ENCODE results near the gene CABLES1. TPM values are rescaled to one million over a fixed set of nuclear protein-coding genes. Genes with fewer than 3 reads are reported as not detected.

The CABLES1 gene
- total and polyA plus RNA-seq, 2 of the 4 experiments (the other 2 are of a cell fraction), result 4.7 to 5.7 TPM

DNA sequence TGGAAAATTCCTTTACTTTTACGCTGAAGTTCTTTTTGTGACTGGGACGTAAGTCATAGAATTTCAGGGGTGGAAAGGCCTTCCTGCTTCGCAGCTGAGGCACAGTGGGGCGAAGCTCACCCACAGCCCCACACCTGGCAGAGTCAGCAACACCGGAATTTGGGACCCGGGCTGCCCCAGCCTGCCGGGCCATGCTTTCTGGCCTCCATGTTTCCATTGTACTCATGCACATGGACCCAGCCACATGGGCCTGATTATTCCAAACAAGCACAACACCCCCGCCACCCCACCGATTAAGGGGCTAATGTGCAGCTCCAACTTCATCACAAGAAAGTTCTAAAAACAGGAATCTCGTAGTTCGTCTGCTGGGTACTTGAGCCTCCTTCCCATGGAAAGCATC lies 82.5 kb downstream of the CABLES1 start:
- no TSS peak for BruUV-seq (replicated peaks)
- no peak overlapping the region for H3K4ac ChIP-seq (ENCODE audit: low read depth, low read length)
- no peak overlapping the region for H3K56ac ChIP-seq (ENCODE audit: extremely low read depth, insufficient read depth, low read length)
- no peak overlapping the region for H3K23ac ChIP-seq (ENCODE audit: low read depth, low read length)
- H3K9me1 ChIP-seq (ENCODE audit: insufficient read depth, low read length), result peaks cover 15% of the 10 kb centered on the region
- H2BK20ac ChIP-seq (ENCODE audit: low read depth, low read length), result no peak overlapping the region
- ATAC-seq (ENCODE audit: low read depth) (no peak), DNase-seq (no peak)
- 100% methylated on average over 7 of the region's 11 CpGs; no CpG with 5 or more reads in 1 of the 2 experiments for WGBS, 2 experiments (ENCODE audit: extremely low coverage in 2 of 2, insufficient read length in 1 of 2)
- no peak overlapping the region for H4K8ac ChIP-seq (ENCODE audit: low read depth in 2 of 2, low read length in 2 of 2)
- H2AK5ac ChIP-seq (ENCODE audit: low read depth, low read length), result no peak overlapping the region
- H4K20me1 ChIP-seq (ENCODE audit: insufficient read depth, low read length), result peaks cover 4% of the 10 kb centered on the region; the same call in 1 of the 2 replicates
- peaks cover 5 to 26% of the 10 kb centered on the region in 2 experiments; a peak in 2 of 4 replicates for H3K79me1 ChIP-seq (ENCODE audit: low read depth in 1 of 2, low read length in 2 of 2)
- H2BK15ac ChIP-seq (ENCODE audit: low read depth, low read length), result no peak overlapping the region
- H2BK120ac ChIP-seq (ENCODE audit: low read depth, low read length), result no peak overlapping the region
- TF ChIP-seq CEBPB (IDR thresholded peaks at IDR 0.05; ENCODE audit: low read depth, low read length) (no peak), MAZ (IDR thresholded peaks at IDR 0.05; ENCODE audit: borderline replicate concordance, low read depth, low read length) (no peak), CHD1 (IDR thresholded peaks at IDR 0.05; ENCODE audit: low read depth, low read length) (no peak), SMC3 (IDR thresholded peaks at IDR 0.05; ENCODE audit: low read depth, low read length) (no peak), MAFK (IDR thresholded peaks at IDR 0.05; ENCODE audit: low read depth, low read length) (no peak), RFX5 (IDR thresholded peaks at IDR 0.05; ENCODE audit: low read depth, low read length) (no peak), USF2 (IDR thresholded peaks at IDR 0.05; ENCODE audit: low read depth, low read length) (no peak), NFE2L2 (IDR thresholded peaks at IDR 0.05; ENCODE audit: low read depth, low read length) (no peak), RCOR1 (IDR thresholded peaks at IDR 0.05; ENCODE audit: insufficient replicate concordance, low read length) (no peak), BHLHE40 (IDR thresholded peaks at IDR 0.05; ENCODE audit: low read depth, low read length) (no peak), POLR2A (IDR thresholded peaks at IDR 0.05; ENCODE audit: low read depth, low read length) (no peak), FOS (IDR thresholded peaks at IDR 0.05; ENCODE audit: low read depth, low read length) (no peak), MXI1 (IDR thresholded peaks at IDR 0.05; ENCODE audit: borderline replicate concordance, low read depth, low read length) (no peak), RAD21 (IDR thresholded peaks at IDR 0.05; ENCODE audit: low read length) (no peak)
- TF ChIP-seq, protein P1, sequence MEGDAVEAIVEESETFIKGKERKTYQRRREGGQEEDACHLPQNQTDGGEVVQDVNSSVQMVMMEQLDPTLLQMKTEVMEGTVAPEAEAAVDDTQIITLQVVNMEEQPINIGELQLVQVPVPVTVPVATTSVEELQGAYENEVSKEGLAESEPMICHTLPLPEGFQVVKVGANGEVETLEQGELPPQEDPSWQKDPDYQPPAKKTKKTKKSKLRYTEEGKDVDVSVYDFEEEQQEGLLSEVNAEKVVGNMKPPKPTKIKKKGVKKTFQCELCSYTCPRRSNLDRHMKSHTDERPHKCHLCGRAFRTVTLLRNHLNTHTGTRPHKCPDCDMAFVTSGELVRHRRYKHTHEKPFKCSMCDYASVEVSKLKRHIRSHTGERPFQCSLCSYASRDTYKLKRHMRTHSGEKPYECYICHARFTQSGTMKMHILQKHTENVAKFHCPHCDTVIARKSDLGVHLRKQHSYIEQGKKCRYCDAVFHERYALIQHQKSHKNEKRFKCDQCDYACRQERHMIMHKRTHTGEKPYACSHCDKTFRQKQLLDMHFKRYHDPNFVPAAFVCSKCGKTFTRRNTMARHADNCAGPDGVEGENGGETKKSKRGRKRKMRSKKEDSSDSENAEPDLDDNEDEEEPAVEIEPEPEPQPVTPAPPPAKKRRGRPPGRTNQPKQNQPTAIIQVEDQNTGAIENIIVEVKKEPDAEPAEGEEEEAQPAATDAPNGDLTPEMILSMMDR (conservative IDR thresholded peaks at IDR 0.05; ENCODE audit: low read depth, low read length), result no peak
- TF ChIP-seq, protein P2, sequence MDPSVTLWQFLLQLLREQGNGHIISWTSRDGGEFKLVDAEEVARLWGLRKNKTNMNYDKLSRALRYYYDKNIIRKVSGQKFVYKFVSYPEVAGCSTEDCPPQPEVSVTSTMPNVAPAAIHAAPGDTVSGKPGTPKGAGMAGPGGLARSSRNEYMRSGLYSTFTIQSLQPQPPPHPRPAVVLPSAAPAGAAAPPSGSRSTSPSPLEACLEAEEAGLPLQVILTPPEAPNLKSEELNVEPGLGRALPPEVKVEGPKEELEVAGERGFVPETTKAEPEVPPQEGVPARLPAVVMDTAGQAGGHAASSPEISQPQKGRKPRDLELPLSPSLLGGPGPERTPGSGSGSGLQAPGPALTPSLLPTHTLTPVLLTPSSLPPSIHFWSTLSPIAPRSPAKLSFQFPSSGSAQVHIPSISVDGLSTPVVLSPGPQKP (IDR thresholded peaks at IDR 0.05; ENCODE audit: borderline replicate concordance, low read depth, low read length), result no peak
- H3K27me3 ChIP-seq (ENCODE audit: control insufficient read depth, insufficient read depth, low read length), result no peaks in the 10 kb centered on the region
- H3K18ac ChIP-seq (ENCODE audit: low read depth, low read length), result no peak overlapping the region
- no peak overlapping the region for H4K5ac ChIP-seq (ENCODE audit: low read depth, low read length)
- CTCF ChIA-PET, result no interaction called here
- POLR2A ChIA-PET (ENCODE audit: unreplicated experiment), result no interaction called here
- no peak overlapping the region for H3K4me3 ChIP-seq (ENCODE audit: insufficient read depth, low read depth, low read length)
- H3K36me3 ChIP-seq (ENCODE audit: control insufficient read depth, insufficient read depth, low read length), result peaks cover 48% of the 10 kb centered on the region
- H2AFZ ChIP-seq (replicated peaks; ENCODE audit: low read length, poor library complexity), result no peak overlapping the region
- H3K4me1 ChIP-seq (ENCODE audit: control insufficient read depth, insufficient read depth, low read length), result peaks cover 5% of the 10 kb centered on the region
- dilution Hi-C loops (cut with HindIII; ENCODE audit: low sequenced_read_pairs, unreplicated experiment) (no loop called here), in situ Hi-C loops (cut with MboI; ENCODE audit: low sequenced_read_pairs) (no loop called here), intact Hi-C loops (cut with micrococcal nuclease) (no loop called here)
- H2BK5ac ChIP-seq (ENCODE audit: low read depth, low read length, poor library complexity, severe bottlenecking), result no peak overlapping the region
- no peak overlapping the region for H3K27ac ChIP-seq (ENCODE audit: insufficient read depth, low read length)
- H3K14ac ChIP-seq (replicated peaks; ENCODE audit: low read depth, low read length), result no peak overlapping the region
- H2AK9ac ChIP-seq (replicated peaks; ENCODE audit: low read depth, low read length, poor library complexity), result no peak overlapping the region
- no peak overlapping the region for H3K4me2 ChIP-seq (ENCODE audit: low read depth, low read length)
- H4K91ac ChIP-seq (ENCODE audit: insufficient read depth, low read depth, low read length), result no peak overlapping the region
- H3K9me3 ChIP-seq (ENCODE audit: control insufficient read depth, insufficient read depth, low read length), result no peaks in the 10 kb centered on the region
- H3K9ac ChIP-seq (ENCODE audit: low read depth, low read length), result no peak overlapping the region
